Activated naive CD4-positive, alpha-beta T cell treated with anti-CD3 and anti-CD28 coated beads, Interleukin-2, amount 50 U/mL, for 72 hours (primary cell): ENCODE data around the gene PLEKHD1. TPM values are rescaled to one million over a fixed set of nuclear protein-coding genes. Genes with fewer than 3 reads are reported as not detected.

ENCODE experiments used
- ATAC-seq, 2 donors: fragments of 150-1000 bp; cut with Tn5 transposase; 2 replicates each; pipeline ENCODE4 v1.10.0; 2021; ENCODE audit warnings: mild to moderate bottlenecking in 2 of 2, moderate library complexity in 2 of 2
- DNase-seq, 2 donors: peaks; one replicate each; pipeline ENCODE4 v3.0.0; 2021 to 2022; ENCODE audit warnings: low spot score in 2 of 2
- H3K27ac Mint-ChIP-seq, 2 donors: one replicate each; pipeline ENCODE4 v1.8.0; 2022; ENCODE audit warnings: mild to moderate bottlenecking in 2 of 2, mixed read lengths in 2 of 2
- H3K36me3 Mint-ChIP-seq, 2 donors: one replicate each; pipeline ENCODE4 v1.8.0; 2022; ENCODE audit warnings: mixed read lengths in 2 of 2
- H3K9me3 Mint-ChIP-seq, 2 donors: one replicate each; pipeline ENCODE4 v1.8.0; 2022; ENCODE audit warnings: mixed read lengths in 2 of 2
- total RNA-seq, 2 donors: library from RNA; stranded (reverse); gene quantifications; one replicate each; pipeline ENCODE4 v1.2.3, GENCODE V29; 2022

PLEKHD1 gene
- total RNA-seq, 2 donors from 2014 or later, result 0.05 to 0.12 TPM

- no peak for ATAC-seq
- Mint-ChIP-seq H3K36me3 (no peaks in the 10 kb centered on the region), H3K27ac (no peak overlapping the region), H3K9me3 (no peaks in the 10 kb centered on the region)
- DNase-seq, result no peak
These were observed 44.4 kb downstream of the PLEKHD1 start for GRCh38 chr14:69528930-69529329.

- H3K27ac Mint-ChIP-seq, result no peak overlapping the region
- no peak for DNase-seq
- no peaks in the 10 kb centered on the region for H3K9me3 Mint-ChIP-seq
- no peak for ATAC-seq
- H3K36me3 Mint-ChIP-seq, result no peaks in the 10 kb centered on the region
These were observed 45.0 kb downstream of the PLEKHD1 start for GRCh38 chr14:69529563-69529962.

GRCh38 chr14:69530095-69530494 lies 45.6 kb downstream of the PLEKHD1 start:
- Mint-ChIP-seq H3K9me3 (no peaks in the 10 kb centered on the region), H3K36me3 (no peaks in the 10 kb centered on the region), H3K27ac (no peak overlapping the region)
- ATAC-seq, result no peak
- DNase-seq, result no peak

- no peaks in the 10 kb centered on the region for H3K36me3 Mint-ChIP-seq
- no peak for DNase-seq
- H3K27ac Mint-ChIP-seq, result no peak overlapping the region
- no peak for ATAC-seq
- no peaks in the 10 kb centered on the region for H3K9me3 Mint-ChIP-seq
These were observed 46.6 kb downstream of the PLEKHD1 start for GRCh38 chr14:69531135-69531534.

- H3K36me3 Mint-ChIP-seq, result no peaks in the 10 kb centered on the region
- H3K27ac Mint-ChIP-seq, result no peak overlapping the region
- DNase-seq, result no peak
- no peak for ATAC-seq
- H3K9me3 Mint-ChIP-seq, result no peaks in the 10 kb centered on the region
These were observed 48.2 kb downstream of the PLEKHD1 start for GRCh38 chr14:69532561-69533340.

- no peak for DNase-seq
These were observed 50.8 kb downstream of the PLEKHD1 start for GRCh38 chr14:69535230-69535848.

GRCh38 chr14:69536971-69537370 lies 52.4 kb downstream of the PLEKHD1 start:
- DNase-seq, result no peak
- H3K27ac Mint-ChIP-seq, result no peak overlapping the region
- no peak for ATAC-seq
- H3K9me3 Mint-ChIP-seq, result no peaks in the 10 kb centered on the region
- H3K36me3 Mint-ChIP-seq, result no peaks in the 10 kb centered on the region

More at GRCh38 chr14:69535230-69535848, 50.8 kb downstream of the PLEKHD1 start:
- H3K36me3 Mint-ChIP-seq, result no peaks in the 10 kb centered on the region
- no peaks in the 10 kb centered on the region for H3K9me3 Mint-ChIP-seq
- H3K27ac Mint-ChIP-seq, result no peak overlapping the region
- ATAC-seq, result no peak

- ATAC-seq (no peak), DNase-seq (no peak)
- Mint-ChIP-seq H3K36me3 (no peaks in the 10 kb centered on the region), H3K9me3 (no peaks in the 10 kb centered on the region), H3K27ac (no peak overlapping the region)
These were observed 53.4 kb downstream of the PLEKHD1 start for GRCh38 chr14:69537900-69538299.

GRCh38 chr14:69538766-69539165 lies 54.2 kb downstream of the PLEKHD1 start:
- Mint-ChIP-seq H3K36me3 (no peaks in the 10 kb centered on the region), H3K9me3 (no peaks in the 10 kb centered on the region), H3K27ac (no peak overlapping the region)
- DNase-seq, result no peak
- ATAC-seq, result no peak

GRCh38 chr14:69539631-69540410 lies 55.3 kb downstream of the PLEKHD1 start:
- Mint-ChIP-seq H3K9me3 (no peaks in the 10 kb centered on the region), H3K36me3 (no peaks in the 10 kb centered on the region), H3K27ac (no peak overlapping the region)
- no peak for ATAC-seq
- DNase-seq, result no peak

- H3K27ac Mint-ChIP-seq, result no peak overlapping the region
- no peak for ATAC-seq
- H3K36me3 Mint-ChIP-seq, result no peaks in the 10 kb centered on the region
- no peaks in the 10 kb centered on the region for H3K9me3 Mint-ChIP-seq
- no peak for DNase-seq
These were observed 56.3 kb downstream of the PLEKHD1 start for GRCh38 chr14:69540654-69541335.

GRCh38 chr14:69542311-69542710 lies 57.8 kb downstream of the PLEKHD1 start:
- DNase-seq (no peak), ATAC-seq (no peak)
- Mint-ChIP-seq H3K9me3 (no peaks in the 10 kb centered on the region), H3K27ac (no peak overlapping the region), H3K36me3 (no peaks in the 10 kb centered on the region)

- H3K9me3 Mint-ChIP-seq, result no peaks in the 10 kb centered on the region
- no peak overlapping the region for H3K27ac Mint-ChIP-seq
- ATAC-seq (peak; percentile 83 to 91), DNase-seq (peak; percentile 24 to 62)
- no peaks in the 10 kb centered on the region for H3K36me3 Mint-ChIP-seq
These were observed 59.0 kb downstream of the PLEKHD1 start for GRCh38 chr14:69543341-69544115.

- no peak overlapping the region for H3K27ac Mint-ChIP-seq
- H3K9me3 Mint-ChIP-seq, result no peaks in the 10 kb centered on the region
- no peaks in the 10 kb centered on the region for H3K36me3 Mint-ChIP-seq
- ATAC-seq, result peak in 1 of 2 donors; percentile 69
- peak in 1 of 2 donors; percentile 63 for DNase-seq
These were observed 63.3 kb downstream of the PLEKHD1 start for GRCh38 chr14:69547701-69548348.

GRCh38 chr14:69548566-69548965 lies 64.0 kb downstream of the PLEKHD1 start:
- no peak for DNase-seq
- ATAC-seq, result no peak
- no peaks in the 10 kb centered on the region for H3K36me3 Mint-ChIP-seq
- H3K27ac Mint-ChIP-seq, result no peak overlapping the region
- H3K9me3 Mint-ChIP-seq, result no peaks in the 10 kb centered on the region

GRCh38 chr14:69551511-69551910 lies 67.0 kb downstream of the PLEKHD1 start:
- Mint-ChIP-seq H3K36me3 (no peaks in the 10 kb centered on the region), H3K27ac (no peak overlapping the region), H3K9me3 (no peaks in the 10 kb centered on the region)
- ATAC-seq (no peak), DNase-seq (no peak)
